ENCODE results near the gene ANXA10. TPM values are rescaled to one million over a fixed set of nuclear protein-coding genes. Genes with fewer than 3 reads are reported as not detected.

Gene ANXA10
- total and polyA plus RNA-seq, 2 of the 8 experiments (the other 6 are each of a cell fraction or from before 2014, with no cell fraction given), result not detected

DNA sequence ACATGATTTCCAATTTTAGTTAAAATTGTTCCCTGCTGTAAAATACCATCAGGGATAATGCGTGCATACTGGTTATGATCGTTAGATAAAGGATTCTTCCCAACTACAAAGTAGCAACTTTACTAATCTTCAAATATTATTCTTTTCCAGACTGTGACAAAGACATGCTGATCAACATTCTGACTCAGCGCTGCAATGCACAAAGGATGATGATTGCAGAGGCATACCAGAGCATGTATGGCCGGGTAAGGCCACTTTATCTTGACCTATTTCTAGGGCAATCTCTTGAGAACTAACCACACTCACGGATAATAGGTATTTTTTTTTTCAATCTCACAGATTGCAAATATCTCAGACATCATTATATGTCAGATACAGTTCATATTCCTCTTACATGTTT is 47.0 kb downstream of the ANXA10 start:
- POLR2A ChIA-PET (ENCODE audit: partially characterized antibody), result no interaction called here

More for the DNA sequence above, 47.0 kb downstream of the ANXA10 start:
- Histone ChIP-seq H2BK20ac (ENCODE audit: low read length) (no peak overlapping the region), H4K5ac (ENCODE audit: insufficient read length, low read depth, low read length) (no peak overlapping the region), H3K27ac (ENCODE audit: low read depth, low read length) (no peak overlapping the region), H2BK120ac (replicated peaks; ENCODE audit: low read depth, low read length) (no peak overlapping the region), H4K91ac (replicated peaks; ENCODE audit: insufficient read length, low read length) (no peak overlapping the region), H3K23me2 (ENCODE audit: low read depth, low read length) (no peaks in the 10 kb centered on the region; the same call in 1 of the 2 replicates), H3K27me3 (replicated peaks in 1 of 4; ENCODE audit: control insufficient read depth in 3 of 4, extremely low read depth in 1 of 4, insufficient read depth in 3 of 4, low read length in 3 of 4) (no peaks in the 10 kb centered on the region), H2AK5ac (ENCODE audit: low read depth, low read length) (no peak overlapping the region), H3K4me2 (ENCODE audit: insufficient read depth in 1 of 2, low read depth in 2 of 2, low read length in 2 of 2) (no peak overlapping the region), H3K4me3 (ENCODE audit: extremely low read depth in 1 of 4, insufficient read depth in 2 of 4, low read depth in 3 of 4, low read length in 4 of 4) (no peak overlapping the region), H2AFZ (ENCODE audit: low read length) (no peak overlapping the region), H3K18ac (ENCODE audit: extremely low read depth, low read length) (no peak overlapping the region), H2BK15ac (ENCODE audit: low read length) (no peak overlapping the region), H3K36me3 (ENCODE audit: control insufficient read depth in 2 of 4, insufficient read depth in 4 of 4, low read length in 3 of 4) (no peaks in the 10 kb centered on the region), H4K8ac (ENCODE audit: extremely low read depth, insufficient read depth, low read length) (no peak overlapping the region), H4K20me1 (replicated peaks in 1 of 2; ENCODE audit: control insufficient read depth in 1 of 2, insufficient read depth in 2 of 2, low read length in 2 of 2) (no peaks in the 10 kb centered on the region), H3K79me1 (ENCODE audit: low read depth, low read length) (no peaks in the 10 kb centered on the region), H3K9ac (replicated peaks in 1 of 4; ENCODE audit: extremely low read depth in 1 of 4, low read depth in 3 of 4, low read length in 3 of 4) (no peak overlapping the region), H2BK5ac (ENCODE audit: low read depth, low read length) (no peak overlapping the region), H3K23ac (ENCODE audit: insufficient read length) (no peak overlapping the region), H3K14ac (ENCODE audit: insufficient read length) (no peak overlapping the region), H3K79me2 (ENCODE audit: control insufficient read depth in 1 of 2, insufficient read depth in 2 of 2, low read length in 2 of 2) (no peaks in the 10 kb centered on the region), H3K4ac (replicated peaks; ENCODE audit: insufficient read length, low read depth, low read length) (no peak overlapping the region), H2BK12ac (ENCODE audit: low read depth, low read length) (no peak overlapping the region), H3K56ac (replicated peaks; ENCODE audit: insufficient read length, low read depth, low read length) (no peak overlapping the region), H3K4me1 (replicated peaks in 1 of 4; ENCODE audit: control insufficient read depth in 3 of 4, insufficient read depth in 4 of 4, low read length in 3 of 4) (no peaks in the 10 kb centered on the region), H3K9me3 (ENCODE audit: insufficient read depth in 2 of 2, low read depth in 1 of 2, low read length in 1 of 2) (no peaks in the 10 kb centered on the region)
- TF ChIP-seq SP4 (IDR thresholded peaks at IDR 0.05; ENCODE audit: low read length), result no peak
- TF ChIP-seq KDM5A (IDR thresholded peaks at IDR 0.05; ENCODE audit: low read length), result no peak
- WGBS, 2 experiments (ENCODE audit: extremely low coverage in 1 of 2, insufficient coverage in 1 of 2, insufficient read length in 1 of 2, insufficient replicate concordance in 2 of 2, low coverage in 1 of 2, low lambda C conversion rate in 2 of 2, missing lambda C conversion rate in 1 of 2), result 86% methylated on average over 5 of the region's 5 CpGs; no CpG with 5 or more reads in 1 of the 2 experiments
- CTCF ChIA-PET (ENCODE audit: partially characterized antibody), result no interaction called here
- no peak for DNase-seq (ENCODE audit: low read depth in 1 of 2, low spot score in 2 of 2)
- no peak for FAIRE-seq

All from H1 (cell line).